Endothelial cell of umbilical vein (primary cell): Measurements from ENCODE around the gene ANKIB1. TPM values are rescaled to one million over a fixed set of nuclear protein-coding genes. Genes with fewer than 3 reads are reported as not detected.

Experiments
- BruUV-seq: library from RNA; stranded (reverse); fragments of 400-500 nt; replicated peaks from 2 replicates; lab custom pipeline; 2021; lab: Mats Ljungman, UMichigan
- CTCF ChIA-PET: fragments of 300-600, 350-600 bp; sonication (Branson Sonifier 250); formaldehyde crosslinking; loops from one replicate; lab custom pipeline; 2021; ENCODE audit warnings: antibody characterized with exemption, inconsistent platforms; lab: Charles Lee
- POLR2A ChIA-PET: fragments of 300-600, 350-600 bp; sonication (Branson Sonifier 250); formaldehyde crosslinking; loops from one replicate; lab custom pipeline; 2021; ENCODE audit warnings: antibody characterized with exemption, inconsistent platforms; lab: Charles Lee
- DNase-seq: peaks from one replicate; pipeline ENCODE4 v3.0.0-alpha.2; 2011; ENCODE audit warnings: low read depth, low spot score
- FAIRE-seq: peaks from 2 replicates; lab custom pipeline; 2011; peaks lifted over from hg19 to GRCh38; lab: Jason Lieb, UNC
- H2AFZ ChIP-seq: 2 replicates; pipeline ENCODE4 v1.6.0; 2012; ENCODE audit warnings: low read depth, low read length, control low read depth, inconsistent platforms
- H3K27ac ChIP-seq: 2 replicates; pipeline ENCODE4 v1.5.1; 2011; ENCODE audit warnings: low read depth, mild to moderate bottlenecking, control low read depth, low read length, moderate library complexity; ENCODE audit not compliant: insufficient read depth
- H3K27me3 ChIP-seq, 2 experiments: 2 replicates each; pipeline versions ENCODE4 v1.6.0 to v1.6.1; 2011; ENCODE audit warnings: low read length in 2 of 2, mixed read lengths in 1 of 2; ENCODE audit not compliant: control insufficient read depth in 2 of 2, insufficient read depth in 2 of 2
- H3K36me3 ChIP-seq, 2 experiments: 2 replicates in 1 of 2; 3 replicates in 1 of 2; pipeline ENCODE4 v1.5.1; 2011; ENCODE audit warnings: low read length in 2 of 2, mild to moderate bottlenecking in 1 of 2, moderate library complexity in 1 of 2; ENCODE audit not compliant: control insufficient read depth in 2 of 2, insufficient read depth in 2 of 2; ENCODE audit errors: extremely low read depth in 1 of 2
- H3K4me1 ChIP-seq: 3 replicates; pipeline ENCODE4 v1.5.1; 2011; ENCODE audit warnings: mild to moderate bottlenecking, low read length; ENCODE audit not compliant: control insufficient read depth, insufficient read depth; ENCODE audit errors: extremely low read depth
- H3K4me2 ChIP-seq: 2 replicates; pipeline ENCODE4 v1.6.1; 2011; ENCODE audit warnings: low read length, control low read depth, mixed read lengths; ENCODE audit not compliant: insufficient read depth
- H3K4me3 ChIP-seq, 3 experiments: fragments of 200-600 bp in 1 of 3; sonication (generic), shearing (Covaris generic) in 1 of 3; replicated peaks in 1 of 3; 2 replicates each; pipeline ENCODE4 v1.5.1; 2011 to 2016; ENCODE audit warnings: control low read depth in 3 of 3, low read length in 3 of 3, mild to moderate bottlenecking in 2 of 3, inconsistent platforms in 1 of 3, low read depth in 1 of 3, moderate library complexity in 1 of 3; ENCODE audit not compliant: insufficient read depth in 1 of 3
- H3K79me2 ChIP-seq: 2 replicates; pipeline ENCODE4 v1.6.0; 2012; ENCODE audit warnings: low read length, inconsistent platforms; ENCODE audit not compliant: control insufficient read depth, insufficient read depth
- H3K9ac ChIP-seq: replicated peaks from 2 replicates; pipeline ENCODE3; 2011; ENCODE audit warnings: low read length, control low read depth; ENCODE audit not compliant: insufficient read depth; ENCODE audit errors: extremely low read depth
- H3K9me1 ChIP-seq: replicated peaks from 3 replicates; pipeline ENCODE4 v1.6.0; 2011; ENCODE audit warnings: mild to moderate bottlenecking, low read length; ENCODE audit not compliant: control insufficient read depth, insufficient read depth; ENCODE audit errors: extremely low read depth
- H3K9me3 ChIP-seq: replicated peaks from 2 replicates; pipeline ENCODE4 v1.5.1; 2012; ENCODE audit warnings: low read length, inconsistent platforms; ENCODE audit not compliant: control insufficient read depth, insufficient read depth
- H4K20me1 ChIP-seq: replicated peaks from 2 replicates; pipeline ENCODE3; 2011; ENCODE audit warnings: mild to moderate bottlenecking, low read length; ENCODE audit not compliant: control insufficient read depth, insufficient read depth; ENCODE audit errors: extremely low read depth
- EZH2 ChIP-seq: IDR thresholded peaks from 2 replicates; pipeline ENCODE4 v1.6.1; 2012; ENCODE audit warnings: borderline replicate concordance, low read depth, mild to moderate bottlenecking, moderate library complexity, low read length, inconsistent platforms; ENCODE audit not compliant: severe bottlenecking
- FOS ChIP-seq: IDR thresholded peaks from 2 replicates; pipeline ENCODE4 v1.6.1; 2011; ENCODE audit warnings: mild to moderate bottlenecking, low read length, moderate library complexity, borderline replicate concordance; ENCODE audit not compliant: insufficient read depth
- GATA2 ChIP-seq: IDR thresholded peaks from 2 replicates; pipeline ENCODE4 v1.7.0; 2011; ENCODE audit warnings: low read depth, mild to moderate bottlenecking, moderate library complexity, mixed read lengths, low read length; ENCODE audit not compliant: insufficient read length, insufficient read depth
- JUN ChIP-seq: IDR thresholded peaks from 2 replicates; pipeline ENCODE4 v1.6.1; 2011; ENCODE audit warnings: borderline replicate concordance, low read depth; ENCODE audit not compliant: insufficient read length, insufficient read depth
- MYC ChIP-seq: IDR thresholded peaks from one replicate; pipeline ENCODE4 v1.6.1; 2011; ENCODE audit warnings: mild to moderate bottlenecking, low read depth, low read length
- POLR2A ChIP-seq: IDR thresholded peaks from 2 replicates; pipeline ENCODE4 v1.6.1; 2012; ENCODE audit warnings: low read depth, mild to moderate bottlenecking, control low read depth, low read length
- POLR2AphosphoS5 ChIP-seq: IDR thresholded peaks from 2 replicates; pipeline ENCODE4 v1.6.1; 2012; ENCODE audit warnings: low read depth, mild to moderate bottlenecking, control low read depth, low read length, moderate library complexity; ENCODE audit not compliant: insufficient read depth
- dilution Hi-C: fragments of 300-500 bp; cut with MboI; formaldehyde crosslinking; loops from one replicate; pipeline ENCODE4 v1.15.0; 2019; ENCODE audit warnings: low sequenced_read_pairs; ENCODE audit not compliant: extremely low pct_ligation_motif_present
- intact Hi-C: fragments of 100-400 bp; cut with micrococcal nuclease; formaldehyde crosslinking; loops from one replicate; pipeline ENCODE4 v1.10.0; 2022
- polyA plus RNA-seq, 4 experiments: library from polyadenylated mRNA; depleted of rRNA in 3 of 4; stranded (reverse) in 3 of 4; unstranded in 1 of 4; fragments of >200 nt; gene quantifications; 2 replicates each; pipeline versions ENCODE4 v1.2.1 to v1.2.3, GENCODE V29; 2011 to 2012; ENCODE audit warnings: missing spikeins in 1 of 4
- total RNA-seq: library from RNA; stranded (reverse); gene quantifications from 2 replicates; pipeline ENCODE4 v1.2.3, GENCODE V29; 2021
- TF ChIP-seq, protein P1 (sequence below): IDR thresholded peaks from 2 replicates; pipeline ENCODE4 v1.6.1; 2011; ENCODE audit not compliant: insufficient read depth, insufficient read length
- TF ChIP-seq, protein P2 (sequence below), 2 donors: IDR thresholded peaks; 1 replicate in 1 of 2; 2 replicates in 1 of 2; pipeline ENCODE4 v1.5.1; 2011; ENCODE audit warnings: low read length in 2 of 2, mild to moderate bottlenecking in 2 of 2, moderate library complexity in 2 of 2, control low read depth in 1 of 2, inconsistent platforms in 1 of 2, low read depth in 1 of 2; ENCODE audit not compliant: insufficient read depth in 1 of 2; ENCODE audit errors: extremely low read depth in 1 of 2

ANKIB1 gene
- total and polyA plus RNA-seq, 2 donors (not counting 3 experiments of a cell fraction or from before 2014, with no cell fraction given): 16.9 to 56.5 TPM

DNA sequence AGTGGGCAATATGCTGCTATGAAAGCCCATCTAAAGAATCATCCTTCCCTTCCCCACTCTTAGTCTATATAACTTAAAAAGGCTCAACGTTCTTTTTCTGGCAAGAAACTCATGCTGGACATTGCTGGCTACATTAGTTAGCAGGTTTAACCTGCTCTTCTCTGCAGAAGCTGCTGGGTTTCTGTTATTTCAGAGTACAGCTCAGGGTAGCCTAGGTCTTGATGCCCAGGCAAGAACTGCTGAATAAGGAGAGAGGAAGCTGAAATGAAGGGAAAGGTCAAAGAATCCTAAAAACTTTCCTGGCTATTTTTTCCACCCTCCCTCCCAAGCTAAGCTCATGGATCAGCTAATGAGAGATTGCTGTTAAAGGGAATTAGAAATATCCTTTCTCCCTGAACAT lies 79.4 kb downstream of the ANKIB1 start:
- Histone ChIP-seq H3K9me3 (no peaks in the 10 kb centered on the region), H3K4me1 (no peaks in the 10 kb centered on the region), H3K9ac (no peak overlapping the region), H3K36me3 (no peaks in the 10 kb centered on the region), H3K9me1 (no peaks in the 10 kb centered on the region), H3K27ac (no peak overlapping the region), H4K20me1 (peaks cover 2% of the 10 kb centered on the region), H2AFZ (no peak overlapping the region), H3K27me3 (no peaks in the 10 kb centered on the region), H3K4me2 (no peak overlapping the region), H3K4me3 (no peak overlapping the region), H3K79me2 (no peaks in the 10 kb centered on the region)
- dilution Hi-C loops: no loop called here
- DNase-seq: no peak
- CTCF ChIA-PET: no interaction called here
- TF ChIP-seq GATA2 (no peak), JUN (no peak), FOS (no peak), MYC (no peak), EZH2 (no peak), POLR2AphosphoS5 (no peak), POLR2A (no peak)
- TF ChIP-seq, protein P1, sequence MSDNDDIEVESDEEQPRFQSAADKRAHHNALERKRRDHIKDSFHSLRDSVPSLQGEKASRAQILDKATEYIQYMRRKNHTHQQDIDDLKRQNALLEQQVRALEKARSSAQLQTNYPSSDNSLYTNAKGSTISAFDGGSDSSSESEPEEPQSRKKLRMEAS: no peak
- TF ChIP-seq, protein P2, sequence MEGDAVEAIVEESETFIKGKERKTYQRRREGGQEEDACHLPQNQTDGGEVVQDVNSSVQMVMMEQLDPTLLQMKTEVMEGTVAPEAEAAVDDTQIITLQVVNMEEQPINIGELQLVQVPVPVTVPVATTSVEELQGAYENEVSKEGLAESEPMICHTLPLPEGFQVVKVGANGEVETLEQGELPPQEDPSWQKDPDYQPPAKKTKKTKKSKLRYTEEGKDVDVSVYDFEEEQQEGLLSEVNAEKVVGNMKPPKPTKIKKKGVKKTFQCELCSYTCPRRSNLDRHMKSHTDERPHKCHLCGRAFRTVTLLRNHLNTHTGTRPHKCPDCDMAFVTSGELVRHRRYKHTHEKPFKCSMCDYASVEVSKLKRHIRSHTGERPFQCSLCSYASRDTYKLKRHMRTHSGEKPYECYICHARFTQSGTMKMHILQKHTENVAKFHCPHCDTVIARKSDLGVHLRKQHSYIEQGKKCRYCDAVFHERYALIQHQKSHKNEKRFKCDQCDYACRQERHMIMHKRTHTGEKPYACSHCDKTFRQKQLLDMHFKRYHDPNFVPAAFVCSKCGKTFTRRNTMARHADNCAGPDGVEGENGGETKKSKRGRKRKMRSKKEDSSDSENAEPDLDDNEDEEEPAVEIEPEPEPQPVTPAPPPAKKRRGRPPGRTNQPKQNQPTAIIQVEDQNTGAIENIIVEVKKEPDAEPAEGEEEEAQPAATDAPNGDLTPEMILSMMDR (IDR thresholded peaks at IDR 0.05; ENCODE audit: extremely low read depth in 1 of 2, insufficient read depth in 1 of 2, low read depth in 1 of 2, low read length in 2 of 2): no peak
- POLR2A ChIA-PET: no interaction called here
- BruUV-seq: no TSS peak
- no peak for FAIRE-seq
- intact Hi-C loops: no loop called here
